OCI-LY3 (cell line): Measurements from ENCODE around the gene PTPRT.

ENCODE experiments used
- EZH2phosphoT487 ChIP-seq: fragments of 200-600 bp; shearing (Covaris generic); IDR thresholded peaks from 2 replicates; pipeline ENCODE4 v1.6.1; 2018; ENCODE audit warnings: antibody characterized with exemption, mixed run types, low read depth
- TF ChIP-seq, protein P1 (sequence below): fragments of 200-600, 300-600 bp; sonication (generic); IDR thresholded peaks from 2 replicates; pipeline ENCODE4 v1.5.1; 2014; ENCODE audit warnings: antibody characterized with exemption, low read length, low read depth

DNA sequence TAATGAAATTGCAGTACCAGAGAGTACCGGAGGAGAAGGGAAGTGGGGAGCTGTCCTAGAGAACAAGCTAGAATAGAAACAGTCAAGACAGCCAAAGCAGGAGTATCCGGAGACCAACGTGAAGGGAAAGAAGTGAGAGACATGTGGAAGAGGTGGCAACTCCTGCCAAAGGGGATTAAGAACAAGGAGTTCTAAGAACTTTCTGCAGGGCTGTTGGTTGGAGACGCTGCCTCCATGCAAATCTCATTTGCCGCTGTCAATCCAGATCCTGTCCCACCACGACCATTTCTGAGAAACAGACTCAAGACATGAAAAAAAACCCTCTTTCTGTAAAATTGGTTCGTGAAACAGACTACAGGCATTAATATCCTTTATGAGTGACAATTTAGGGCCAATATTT lies 595.7 kb downstream of the PTPRT start:
- TF ChIP-seq, protein P1, sequence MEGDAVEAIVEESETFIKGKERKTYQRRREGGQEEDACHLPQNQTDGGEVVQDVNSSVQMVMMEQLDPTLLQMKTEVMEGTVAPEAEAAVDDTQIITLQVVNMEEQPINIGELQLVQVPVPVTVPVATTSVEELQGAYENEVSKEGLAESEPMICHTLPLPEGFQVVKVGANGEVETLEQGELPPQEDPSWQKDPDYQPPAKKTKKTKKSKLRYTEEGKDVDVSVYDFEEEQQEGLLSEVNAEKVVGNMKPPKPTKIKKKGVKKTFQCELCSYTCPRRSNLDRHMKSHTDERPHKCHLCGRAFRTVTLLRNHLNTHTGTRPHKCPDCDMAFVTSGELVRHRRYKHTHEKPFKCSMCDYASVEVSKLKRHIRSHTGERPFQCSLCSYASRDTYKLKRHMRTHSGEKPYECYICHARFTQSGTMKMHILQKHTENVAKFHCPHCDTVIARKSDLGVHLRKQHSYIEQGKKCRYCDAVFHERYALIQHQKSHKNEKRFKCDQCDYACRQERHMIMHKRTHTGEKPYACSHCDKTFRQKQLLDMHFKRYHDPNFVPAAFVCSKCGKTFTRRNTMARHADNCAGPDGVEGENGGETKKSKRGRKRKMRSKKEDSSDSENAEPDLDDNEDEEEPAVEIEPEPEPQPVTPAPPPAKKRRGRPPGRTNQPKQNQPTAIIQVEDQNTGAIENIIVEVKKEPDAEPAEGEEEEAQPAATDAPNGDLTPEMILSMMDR = no peak
- no peak for TF ChIP-seq EZH2phosphoT487
